Measurements from ENCODE around the gene UBE2E2.

DNA sequence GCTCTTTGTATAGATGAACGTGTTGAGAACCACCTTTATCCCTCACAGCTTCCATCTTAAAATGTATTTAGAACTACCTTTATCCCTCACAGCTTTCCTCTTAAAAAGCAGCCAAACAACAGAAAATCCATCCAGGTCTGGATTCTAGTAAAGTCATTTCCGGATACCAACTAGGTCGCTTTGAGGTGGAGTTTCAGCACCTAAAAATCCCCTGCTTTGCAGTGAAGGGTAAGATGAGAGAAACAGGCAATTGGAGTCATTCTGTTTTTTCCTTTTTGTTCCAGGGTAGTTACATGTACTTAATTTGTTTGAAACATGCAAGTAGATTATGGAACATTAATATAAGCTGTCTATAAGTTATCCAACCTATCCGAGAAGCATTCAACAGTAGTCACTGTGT is 192.0 kb downstream of the UBE2E2 start:
- TF ChIP-seq, protein P1, sequence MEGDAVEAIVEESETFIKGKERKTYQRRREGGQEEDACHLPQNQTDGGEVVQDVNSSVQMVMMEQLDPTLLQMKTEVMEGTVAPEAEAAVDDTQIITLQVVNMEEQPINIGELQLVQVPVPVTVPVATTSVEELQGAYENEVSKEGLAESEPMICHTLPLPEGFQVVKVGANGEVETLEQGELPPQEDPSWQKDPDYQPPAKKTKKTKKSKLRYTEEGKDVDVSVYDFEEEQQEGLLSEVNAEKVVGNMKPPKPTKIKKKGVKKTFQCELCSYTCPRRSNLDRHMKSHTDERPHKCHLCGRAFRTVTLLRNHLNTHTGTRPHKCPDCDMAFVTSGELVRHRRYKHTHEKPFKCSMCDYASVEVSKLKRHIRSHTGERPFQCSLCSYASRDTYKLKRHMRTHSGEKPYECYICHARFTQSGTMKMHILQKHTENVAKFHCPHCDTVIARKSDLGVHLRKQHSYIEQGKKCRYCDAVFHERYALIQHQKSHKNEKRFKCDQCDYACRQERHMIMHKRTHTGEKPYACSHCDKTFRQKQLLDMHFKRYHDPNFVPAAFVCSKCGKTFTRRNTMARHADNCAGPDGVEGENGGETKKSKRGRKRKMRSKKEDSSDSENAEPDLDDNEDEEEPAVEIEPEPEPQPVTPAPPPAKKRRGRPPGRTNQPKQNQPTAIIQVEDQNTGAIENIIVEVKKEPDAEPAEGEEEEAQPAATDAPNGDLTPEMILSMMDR (conservative IDR thresholded peaks at IDR 0.05; ENCODE audit: low read length), result no peak
- TF ChIP-seq EZH2phosphoT487 (IDR thresholded peaks at IDR 0.05; ENCODE audit: borderline replicate concordance), result no peak
